WTC11 (cell line): ENCODE data around the gene CACNA2D3. TPM values are rescaled to one million over a fixed set of nuclear protein-coding genes. Genes with fewer than 3 reads are reported as not detected.

Experiments used
- ATAC-seq: fragments of 200-7000 bp; cut with Tn5 transposase; 2 replicates; pipeline ENCODE4 v1.10.0; 2021; ENCODE audit warnings: mild to moderate bottlenecking, moderate library complexity
- CTCF ChIA-PET: fragments of 300-600 bp; sonication (Branson Sonifier 250); formaldehyde crosslinking; loops from one replicate; lab custom pipeline; 2021; ENCODE audit warnings: antibody characterized with exemption; lab: Charles Lee
- POLR2A ChIA-PET: fragments of 350-600 bp; sonication (Branson Sonifier 250); formaldehyde crosslinking; loops from one replicate; lab custom pipeline; 2021; ENCODE audit warnings: antibody characterized with exemption; lab: Charles Lee
- DNase-seq: peaks from one replicate; pipeline ENCODE4 v3.0.0; 2021; ENCODE audit warnings: low spot score
- H3K27ac Mint-ChIP-seq: 2 replicates; pipeline ENCODE4 v1.8.0; 2021; ENCODE audit warnings: mixed read lengths
- H3K27me3 Mint-ChIP-seq: 2 replicates; pipeline ENCODE4 v1.8.0; 2021; ENCODE audit warnings: low read depth, mild to moderate bottlenecking, moderate library complexity, mixed read lengths
- H3K36me3 Mint-ChIP-seq: 2 replicates; pipeline ENCODE4 v1.8.0; 2021; ENCODE audit warnings: mixed read lengths
- H3K4me1 Mint-ChIP-seq: 2 replicates; pipeline ENCODE4 v1.8.0; 2022; ENCODE audit warnings: mixed read lengths
- H3K4me3 Mint-ChIP-seq: 2 replicates; pipeline ENCODE4 v1.8.0; 2021; ENCODE audit warnings: mild to moderate bottlenecking, moderate library complexity, mixed read lengths
- H3K9me3 Mint-ChIP-seq: 2 replicates; pipeline ENCODE4 v1.8.0; 2021; ENCODE audit warnings: mixed read lengths
- MYBL2 ChIP-seq: sonication (generic); formaldehyde crosslinking; IDR thresholded peaks from 2 replicates; pipeline ENCODE4 v1.8.1; 2023; ENCODE audit warnings: mild to moderate bottlenecking, moderate library complexity, missing genetic modification reagents
- NFE2L1 ChIP-seq: sonication (generic); formaldehyde crosslinking; IDR thresholded peaks from 2 replicates; pipeline ENCODE4 v1.8.1; 2023; ENCODE audit warnings: missing genetic modification reagents
- total RNA-seq: library from RNA; stranded (reverse); gene quantifications from 3 replicates; pipeline ENCODE4 v1.2.3, GENCODE V29; 2021
- TF ChIP-seq, protein P1 (sequence below): sonication (generic); formaldehyde crosslinking; IDR thresholded peaks from 2 replicates; pipeline ENCODE4 v1.8.1; 2023; ENCODE audit warnings: mild to moderate bottlenecking, missing genetic modification reagents, moderate library complexity
- TF ChIP-seq, protein P2 (sequence below): fragments of 250-450 bp; sonication (Bioruptor Pico); IDR thresholded peaks from 2 replicates; pipeline ENCODE4 v1.9.0; 2021; ENCODE audit warnings: mild to moderate bottlenecking
- TF ChIP-seq, protein P3 (sequence below): fragments of 250-450 bp; sonication (Bioruptor Pico); IDR thresholded peaks from 2 replicates; pipeline ENCODE4 v1.9.0; 2021; ENCODE audit warnings: moderate library complexity, mild to moderate bottlenecking, inconsistent platforms, borderline replicate concordance
- TF ChIP-seq, protein P4 (sequence below): sonication (generic); formaldehyde crosslinking; IDR thresholded peaks from 2 replicates; pipeline ENCODE4 v1.8.1; 2023; ENCODE audit warnings: mild to moderate bottlenecking, missing genetic modification reagents
- TF ChIP-seq, protein P5 (sequence below): fragments of 200-600 bp; IDR thresholded peaks from 2 replicates; pipeline ENCODE4 v1.8.0; 2022; ENCODE audit warnings: antibody characterized with exemption
- TF ChIP-seq, protein P6 (sequence below): sonication (generic); formaldehyde crosslinking; conservative IDR thresholded peaks from 2 replicates; pipeline ENCODE4 v1.8.1; 2023; ENCODE audit warnings: mild to moderate bottlenecking, low read depth, missing genetic modification reagents, moderate library complexity
- TF ChIP-seq, protein P7 (sequence below): sonication (generic); formaldehyde crosslinking; IDR thresholded peaks from 2 replicates; pipeline ENCODE4 v1.8.1; 2022; ENCODE audit warnings: missing genetic modification reagents, borderline replicate concordance
- TF ChIP-seq, protein P8 (sequence below): sonication (generic); formaldehyde crosslinking; IDR thresholded peaks from 2 replicates; pipeline ENCODE4 v1.8.0; 2022; ENCODE audit warnings: missing genetic modification reagents

CACNA2D3 gene
- total RNA-seq, 1 experiment from 2014 or later = 5.0 TPM

DNA sequence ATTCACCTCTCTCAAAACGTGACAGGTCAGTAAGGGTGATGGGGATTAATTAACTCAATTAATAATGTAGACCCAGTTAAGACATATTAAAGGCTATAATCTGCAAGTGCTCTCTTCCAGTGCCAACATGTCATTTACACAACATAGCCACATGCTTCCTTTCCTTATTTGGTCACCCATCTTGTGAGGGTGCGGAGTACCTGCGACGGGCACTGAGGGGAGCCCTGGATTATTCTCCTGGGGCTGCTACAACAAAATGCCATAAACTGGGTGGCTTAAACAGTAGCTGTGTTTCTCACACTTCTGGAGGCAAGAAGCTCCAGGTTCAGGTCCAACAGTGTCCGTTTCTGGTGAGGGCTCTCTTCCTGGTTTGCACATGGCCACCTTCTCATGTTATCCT lies 962.9 kb downstream of the CACNA2D3 start:
- Mint-ChIP-seq H3K4me1 (no peaks in the 10 kb centered on the region), H3K36me3 (no peaks in the 10 kb centered on the region), H3K9me3 (no peaks in the 10 kb centered on the region), H3K4me3 (no peak overlapping the region), H3K27ac (no peak overlapping the region), H3K27me3 (no peaks in the 10 kb centered on the region; the same call in 1 of the 2 replicates)
- TF ChIP-seq, protein P1, sequence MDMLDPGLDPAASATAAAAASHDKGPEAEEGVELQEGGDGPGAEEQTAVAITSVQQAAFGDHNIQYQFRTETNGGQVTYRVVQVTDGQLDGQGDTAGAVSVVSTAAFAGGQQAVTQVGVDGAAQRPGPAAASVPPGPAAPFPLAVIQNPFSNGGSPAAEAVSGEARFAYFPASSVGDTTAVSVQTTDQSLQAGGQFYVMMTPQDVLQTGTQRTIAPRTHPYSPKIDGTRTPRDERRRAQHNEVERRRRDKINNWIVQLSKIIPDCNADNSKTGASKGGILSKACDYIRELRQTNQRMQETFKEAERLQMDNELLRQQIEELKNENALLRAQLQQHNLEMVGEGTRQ (CRISPR knock-in tag) = no peak
- TF ChIP-seq, protein P2, sequence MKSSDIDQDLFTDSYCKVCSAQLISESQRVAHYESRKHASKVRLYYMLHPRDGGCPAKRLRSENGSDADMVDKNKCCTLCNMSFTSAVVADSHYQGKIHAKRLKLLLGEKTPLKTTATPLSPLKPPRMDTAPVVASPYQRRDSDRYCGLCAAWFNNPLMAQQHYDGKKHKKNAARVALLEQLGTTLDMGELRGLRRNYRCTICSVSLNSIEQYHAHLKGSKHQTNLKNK (CRISPR knock-in tag) = no peak
- TF ChIP-seq, protein P3, sequence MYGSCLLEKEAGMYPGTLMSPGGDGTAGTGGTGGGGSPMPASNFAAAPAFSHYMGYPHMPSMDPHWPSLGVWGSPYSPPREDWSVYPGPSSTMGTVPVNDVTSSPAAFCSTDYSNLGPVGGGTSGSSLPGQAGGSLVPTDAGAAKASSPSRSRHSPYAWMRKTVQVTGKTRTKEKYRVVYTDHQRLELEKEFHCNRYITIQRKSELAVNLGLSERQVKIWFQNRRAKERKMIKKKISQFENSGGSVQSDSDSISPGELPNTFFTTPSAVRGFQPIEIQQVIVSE (CRISPR knock-in tag) = no peak
- no peak for TF ChIP-seq NFE2L1 (CRISPR knock-in tag)
- TF ChIP-seq, protein P4, sequence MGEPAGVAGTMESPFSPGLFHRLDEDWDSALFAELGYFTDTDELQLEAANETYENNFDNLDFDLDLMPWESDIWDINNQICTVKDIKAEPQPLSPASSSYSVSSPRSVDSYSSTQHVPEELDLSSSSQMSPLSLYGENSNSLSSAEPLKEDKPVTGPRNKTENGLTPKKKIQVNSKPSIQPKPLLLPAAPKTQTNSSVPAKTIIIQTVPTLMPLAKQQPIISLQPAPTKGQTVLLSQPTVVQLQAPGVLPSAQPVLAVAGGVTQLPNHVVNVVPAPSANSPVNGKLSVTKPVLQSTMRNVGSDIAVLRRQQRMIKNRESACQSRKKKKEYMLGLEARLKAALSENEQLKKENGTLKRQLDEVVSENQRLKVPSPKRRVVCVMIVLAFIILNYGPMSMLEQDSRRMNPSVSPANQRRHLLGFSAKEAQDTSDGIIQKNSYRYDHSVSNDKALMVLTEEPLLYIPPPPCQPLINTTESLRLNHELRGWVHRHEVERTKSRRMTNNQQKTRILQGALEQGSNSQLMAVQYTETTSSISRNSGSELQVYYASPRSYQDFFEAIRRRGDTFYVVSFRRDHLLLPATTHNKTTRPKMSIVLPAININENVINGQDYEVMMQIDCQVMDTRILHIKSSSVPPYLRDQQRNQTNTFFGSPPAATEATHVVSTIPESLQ (CRISPR knock-in tag) = no peak
- TF ChIP-seq, protein P5, sequence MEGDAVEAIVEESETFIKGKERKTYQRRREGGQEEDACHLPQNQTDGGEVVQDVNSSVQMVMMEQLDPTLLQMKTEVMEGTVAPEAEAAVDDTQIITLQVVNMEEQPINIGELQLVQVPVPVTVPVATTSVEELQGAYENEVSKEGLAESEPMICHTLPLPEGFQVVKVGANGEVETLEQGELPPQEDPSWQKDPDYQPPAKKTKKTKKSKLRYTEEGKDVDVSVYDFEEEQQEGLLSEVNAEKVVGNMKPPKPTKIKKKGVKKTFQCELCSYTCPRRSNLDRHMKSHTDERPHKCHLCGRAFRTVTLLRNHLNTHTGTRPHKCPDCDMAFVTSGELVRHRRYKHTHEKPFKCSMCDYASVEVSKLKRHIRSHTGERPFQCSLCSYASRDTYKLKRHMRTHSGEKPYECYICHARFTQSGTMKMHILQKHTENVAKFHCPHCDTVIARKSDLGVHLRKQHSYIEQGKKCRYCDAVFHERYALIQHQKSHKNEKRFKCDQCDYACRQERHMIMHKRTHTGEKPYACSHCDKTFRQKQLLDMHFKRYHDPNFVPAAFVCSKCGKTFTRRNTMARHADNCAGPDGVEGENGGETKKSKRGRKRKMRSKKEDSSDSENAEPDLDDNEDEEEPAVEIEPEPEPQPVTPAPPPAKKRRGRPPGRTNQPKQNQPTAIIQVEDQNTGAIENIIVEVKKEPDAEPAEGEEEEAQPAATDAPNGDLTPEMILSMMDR = no peak
- TF ChIP-seq, protein P6, sequence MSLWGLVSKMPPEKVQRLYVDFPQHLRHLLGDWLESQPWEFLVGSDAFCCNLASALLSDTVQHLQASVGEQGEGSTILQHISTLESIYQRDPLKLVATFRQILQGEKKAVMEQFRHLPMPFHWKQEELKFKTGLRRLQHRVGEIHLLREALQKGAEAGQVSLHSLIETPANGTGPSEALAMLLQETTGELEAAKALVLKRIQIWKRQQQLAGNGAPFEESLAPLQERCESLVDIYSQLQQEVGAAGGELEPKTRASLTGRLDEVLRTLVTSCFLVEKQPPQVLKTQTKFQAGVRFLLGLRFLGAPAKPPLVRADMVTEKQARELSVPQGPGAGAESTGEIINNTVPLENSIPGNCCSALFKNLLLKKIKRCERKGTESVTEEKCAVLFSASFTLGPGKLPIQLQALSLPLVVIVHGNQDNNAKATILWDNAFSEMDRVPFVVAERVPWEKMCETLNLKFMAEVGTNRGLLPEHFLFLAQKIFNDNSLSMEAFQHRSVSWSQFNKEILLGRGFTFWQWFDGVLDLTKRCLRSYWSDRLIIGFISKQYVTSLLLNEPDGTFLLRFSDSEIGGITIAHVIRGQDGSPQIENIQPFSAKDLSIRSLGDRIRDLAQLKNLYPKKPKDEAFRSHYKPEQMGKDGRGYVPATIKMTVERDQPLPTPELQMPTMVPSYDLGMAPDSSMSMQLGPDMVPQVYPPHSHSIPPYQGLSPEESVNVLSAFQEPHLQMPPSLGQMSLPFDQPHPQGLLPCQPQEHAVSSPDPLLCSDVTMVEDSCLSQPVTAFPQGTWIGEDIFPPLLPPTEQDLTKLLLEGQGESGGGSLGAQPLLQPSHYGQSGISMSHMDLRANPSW (CRISPR knock-in tag) = no peak
- no peak for TF ChIP-seq MYBL2
- TF ChIP-seq, protein P7, sequence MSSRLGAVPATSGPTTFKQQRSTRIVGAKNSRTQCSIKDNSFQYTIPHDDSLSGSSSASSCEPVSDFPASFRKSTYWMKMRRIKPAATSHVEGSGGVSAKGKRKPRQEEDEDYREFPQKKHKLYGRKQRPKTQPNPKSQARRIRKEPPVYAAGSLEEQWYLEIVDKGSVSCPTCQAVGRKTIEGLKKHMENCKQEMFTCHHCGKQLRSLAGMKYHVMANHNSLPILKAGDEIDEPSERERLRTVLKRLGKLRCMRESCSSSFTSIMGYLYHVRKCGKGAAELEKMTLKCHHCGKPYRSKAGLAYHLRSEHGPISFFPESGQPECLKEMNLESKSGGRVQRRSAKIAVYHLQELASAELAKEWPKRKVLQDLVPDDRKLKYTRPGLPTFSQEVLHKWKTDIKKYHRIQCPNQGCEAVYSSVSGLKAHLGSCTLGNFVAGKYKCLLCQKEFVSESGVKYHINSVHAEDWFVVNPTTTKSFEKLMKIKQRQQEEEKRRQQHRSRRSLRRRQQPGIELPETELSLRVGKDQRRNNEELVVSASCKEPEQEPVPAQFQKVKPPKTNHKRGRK = no peak
- TF ChIP-seq, protein P8, sequence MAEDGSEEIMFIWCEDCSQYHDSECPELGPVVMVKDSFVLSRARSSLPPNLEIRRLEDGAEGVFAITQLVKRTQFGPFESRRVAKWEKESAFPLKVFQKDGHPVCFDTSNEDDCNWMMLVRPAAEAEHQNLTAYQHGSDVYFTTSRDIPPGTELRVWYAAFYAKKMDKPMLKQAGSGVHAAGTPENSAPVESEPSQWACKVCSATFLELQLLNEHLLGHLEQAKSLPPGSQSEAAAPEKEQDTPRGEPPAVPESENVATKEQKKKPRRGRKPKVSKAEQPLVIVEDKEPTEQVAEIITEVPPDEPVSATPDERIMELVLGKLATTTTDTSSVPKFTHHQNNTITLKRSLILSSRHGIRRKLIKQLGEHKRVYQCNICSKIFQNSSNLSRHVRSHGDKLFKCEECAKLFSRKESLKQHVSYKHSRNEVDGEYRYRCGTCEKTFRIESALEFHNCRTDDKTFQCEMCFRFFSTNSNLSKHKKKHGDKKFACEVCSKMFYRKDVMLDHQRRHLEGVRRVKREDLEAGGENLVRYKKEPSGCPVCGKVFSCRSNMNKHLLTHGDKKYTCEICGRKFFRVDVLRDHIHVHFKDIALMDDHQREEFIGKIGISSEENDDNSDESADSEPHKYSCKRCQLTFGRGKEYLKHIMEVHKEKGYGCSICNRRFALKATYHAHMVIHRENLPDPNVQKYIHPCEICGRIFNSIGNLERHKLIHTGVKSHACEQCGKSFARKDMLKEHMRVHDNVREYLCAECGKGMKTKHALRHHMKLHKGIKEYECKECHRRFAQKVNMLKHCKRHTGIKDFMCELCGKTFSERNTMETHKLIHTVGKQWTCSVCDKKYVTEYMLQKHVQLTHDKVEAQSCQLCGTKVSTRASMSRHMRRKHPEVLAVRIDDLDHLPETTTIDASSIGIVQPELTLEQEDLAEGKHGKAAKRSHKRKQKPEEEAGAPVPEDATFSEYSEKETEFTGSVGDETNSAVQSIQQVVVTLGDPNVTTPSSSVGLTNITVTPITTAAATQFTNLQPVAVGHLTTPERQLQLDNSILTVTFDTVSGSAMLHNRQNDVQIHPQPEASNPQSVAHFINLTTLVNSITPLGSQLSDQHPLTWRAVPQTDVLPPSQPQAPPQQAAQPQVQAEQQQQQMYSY (CRISPR knock-in tag) = no peak
- ChIA-PET POLR2A (no interaction called here), CTCF (interaction anchor here (0.7 to 1.1 kb wide), 2 partner anchors 9 to 320 kb away, joined by 4 read pairs; no protein-coding TSS in a partner anchor)
- DNase-seq (no peak), ATAC-seq (peak; percentile 59)
